HG03565 (cell line): ENCODE measurements around the gene C1QL4.
"Not testable (repeated sequence)": the region's sequence is repeated elsewhere in the genome, so short reads cannot be mapped to it uniquely, and the experiment has no call there.

Experiments used
- ATAC-seq: cut with Tn5 transposase; IDR thresholded peaks from one replicate; pipeline ENCODE4 v1.9.1; 2021; ENCODE audit warnings: mild to moderate bottlenecking, moderate library complexity; ENCODE audit not compliant: unreplicated experiment

Gene C1QL4

DNA sequence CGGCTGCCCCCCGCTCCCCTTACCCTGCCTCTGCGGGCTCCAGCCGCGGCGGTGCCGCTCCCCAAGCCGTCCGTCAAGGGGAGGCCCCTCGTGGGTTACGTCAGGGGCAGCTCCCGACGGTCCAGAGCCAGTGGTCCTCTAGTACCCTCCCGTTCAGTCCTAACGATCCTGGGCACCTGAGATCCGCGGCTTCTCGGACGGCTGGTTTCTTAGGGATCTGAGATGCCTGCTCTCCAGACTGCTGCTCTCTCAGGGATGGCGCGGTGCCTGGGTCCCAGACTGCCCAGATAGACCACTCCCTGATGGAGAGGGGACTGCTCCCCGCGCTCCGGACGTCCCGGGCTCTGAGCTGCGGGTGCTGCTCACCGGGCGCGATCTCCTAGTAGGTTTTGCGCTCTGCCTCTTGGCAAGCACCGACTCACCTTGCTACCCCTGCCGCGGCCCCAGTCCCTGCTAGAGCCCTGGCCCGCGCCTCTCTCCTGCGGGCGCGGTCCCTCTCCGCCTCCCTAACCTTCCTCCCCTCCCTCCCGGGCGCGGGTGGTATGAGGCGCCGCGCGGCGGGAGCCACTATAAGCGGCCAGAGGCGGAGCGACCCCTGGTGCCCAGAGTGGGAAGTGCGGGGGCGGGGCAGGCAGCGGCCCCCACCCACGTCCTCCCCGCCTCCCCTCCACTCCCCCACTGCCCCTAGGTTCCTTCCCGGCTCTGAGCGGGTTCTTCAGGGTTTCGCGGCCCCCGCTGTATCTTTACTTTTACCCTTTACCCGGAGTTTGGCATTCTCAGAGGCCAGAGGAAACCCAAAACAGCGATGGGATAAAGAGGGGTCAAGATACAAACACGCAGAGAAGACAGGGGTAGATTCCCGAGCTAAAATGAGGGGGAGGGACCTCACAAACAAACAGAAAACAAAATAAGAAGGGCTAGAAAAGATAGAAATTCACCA, at the start of gene C1QL4:
TSS of gene C1QL4 (minus strand) at position 544 of the 940 bp plus-strand sequence. CDS start 711 bp downstream, outside the sequence.
- ATAC-seq: peak; percentile 51

GRCh38 chr12:49380184-49380583, 43.2 kb upstream of the C1QL4 start:
- not testable (repeated sequence) for ATAC-seq

DNA sequence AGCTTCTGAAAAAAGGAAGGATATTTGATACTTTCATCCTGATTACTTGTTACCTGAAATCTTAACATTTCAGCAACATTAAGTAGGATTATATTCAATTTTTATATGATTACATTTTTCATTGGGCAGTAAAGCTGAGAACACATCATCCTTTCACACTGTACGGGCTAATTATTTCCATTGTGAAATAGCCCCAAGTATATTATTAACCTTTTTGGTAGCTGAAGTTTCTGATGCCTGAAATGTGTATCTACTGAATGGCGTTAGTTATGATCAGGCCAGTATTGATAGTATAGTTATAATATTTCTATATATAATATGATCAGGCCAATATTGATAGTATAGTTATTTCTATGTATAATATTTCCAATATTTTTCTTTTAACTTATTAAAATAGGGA, 40.4 kb upstream of the C1QL4 start:
- no peak for ATAC-seq

- no peak for ATAC-seq
Measured at GRCh38 chr12:49375406-49375805, 38.4 kb upstream of the C1QL4 start.

GRCh38 chr12:49370539-49370938, 33.6 kb upstream of the C1QL4 start:
- ATAC-seq: no peak

GRCh38 chr12:49369411-49370145, 32.6 kb upstream of the C1QL4 start:
- ATAC-seq: peak; percentile 35

DNA sequence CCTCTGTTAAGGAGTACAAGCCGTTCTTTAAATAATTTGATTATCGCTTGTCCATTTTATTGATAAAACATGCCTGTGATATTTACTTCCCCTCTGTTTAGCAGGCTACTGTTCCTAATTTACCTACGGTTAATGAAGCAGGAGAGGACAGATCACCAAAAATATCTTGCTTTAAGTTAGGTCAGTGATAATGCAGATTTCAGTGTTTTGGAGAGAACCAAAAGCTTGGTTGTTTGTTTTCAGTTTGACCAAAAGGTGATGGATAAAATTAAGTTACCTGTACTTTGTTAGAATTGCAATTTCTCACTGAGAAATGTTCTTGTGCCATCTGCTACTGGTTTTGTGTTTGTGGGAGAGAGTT, 31.2 kb upstream of the C1QL4 start:
- ATAC-seq: no peak

DNA sequence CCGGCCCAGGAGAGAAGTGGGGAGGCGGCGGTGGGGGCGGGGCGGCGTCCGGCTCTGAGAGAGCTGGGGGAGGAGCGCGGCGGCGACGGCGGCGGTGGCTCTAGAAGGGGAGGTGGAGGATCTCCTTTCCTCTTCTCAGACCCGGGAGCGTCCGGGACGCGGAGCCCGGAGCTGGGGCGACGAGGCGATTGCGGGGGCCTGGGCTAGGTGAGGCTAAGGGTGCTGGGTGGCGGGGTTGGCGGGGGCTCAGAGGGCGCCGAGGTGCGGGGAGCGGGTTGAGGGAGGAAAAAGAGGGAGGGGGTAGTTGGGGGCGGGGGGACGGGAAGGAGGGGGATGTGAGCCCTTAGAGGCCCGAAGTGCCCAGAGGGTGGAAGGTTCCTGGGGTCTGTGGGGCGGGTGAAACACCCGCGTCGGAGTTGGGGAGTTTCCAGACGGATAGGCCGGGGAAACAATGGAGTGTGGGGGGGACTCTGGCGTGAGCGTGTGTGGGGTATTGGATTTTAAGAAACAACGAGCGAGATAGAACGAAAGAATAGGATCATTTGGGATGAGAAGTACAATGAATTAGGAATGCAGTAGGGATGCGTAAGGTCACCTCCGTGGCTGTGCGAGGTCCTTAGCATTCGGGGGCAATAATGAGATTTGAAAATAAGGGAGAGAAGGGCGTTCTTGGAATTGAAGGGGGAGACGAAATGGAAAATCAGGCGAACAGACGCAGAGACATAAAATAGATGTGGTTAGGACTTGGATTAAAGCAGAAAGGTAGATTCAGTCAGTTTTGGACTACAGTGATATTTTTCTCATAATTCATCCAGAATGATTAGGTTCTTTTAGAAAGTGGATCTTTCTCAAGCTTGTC, 30.6 kb upstream of the C1QL4 start, which contains the start of gene SPATS2:
TSS of gene SPATS2 (plus strand) at position 82 of the 859 bp plus-strand sequence. CDS start 93,551 bp downstream, outside the sequence.
- no peak for ATAC-seq

DNA sequence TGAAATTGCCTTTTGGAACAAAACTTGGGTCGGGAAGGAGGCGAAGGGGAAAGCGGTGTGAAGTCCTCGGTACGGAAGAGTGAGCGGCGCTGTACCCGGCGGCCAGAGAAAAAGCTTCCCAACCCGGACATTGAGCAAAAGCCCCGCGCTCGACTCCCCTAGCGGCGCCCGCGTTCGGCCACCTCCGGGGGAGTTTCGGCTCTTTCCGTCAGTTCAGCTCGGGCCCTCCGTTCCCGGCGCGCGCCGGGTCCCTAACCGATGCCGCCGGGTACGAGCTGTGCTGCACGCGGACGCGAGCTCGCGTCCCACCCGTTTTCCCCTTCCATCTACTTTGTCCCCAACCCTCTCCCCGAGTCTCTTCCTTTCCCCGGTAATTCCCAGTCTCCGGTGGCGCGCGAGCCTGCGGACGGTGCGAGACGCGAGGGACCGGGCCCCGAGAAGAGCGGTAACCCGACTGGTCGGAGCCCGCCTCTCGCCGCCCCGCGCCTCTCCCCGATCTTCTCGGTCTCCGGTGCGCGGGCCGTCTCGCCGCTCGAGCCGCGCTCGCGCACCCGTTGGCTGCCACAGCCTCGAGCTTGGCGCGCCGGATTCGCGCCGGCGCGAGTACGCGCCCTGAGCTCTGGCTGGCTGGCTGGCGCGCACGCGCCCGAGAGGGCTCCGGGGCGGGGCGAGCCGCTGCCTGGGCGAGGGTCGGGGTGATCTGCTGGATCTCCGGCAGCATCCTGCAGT, 29.8 kb upstream of the C1QL4 start:
- peak; percentile 45 for ATAC-seq

GRCh38 chr12:49366096-49366651, 29.2 kb upstream of the C1QL4 start:
- no peak for ATAC-seq

- no peak for ATAC-seq
Measured at GRCh38 chr12:49365542-49365941, 28.6 kb upstream of the C1QL4 start.

- no peak for ATAC-seq
Measured at GRCh38 chr12:49364989-49365388, 28.0 kb upstream of the C1QL4 start.

GRCh38 chr12:49362077-49362476, 25.1 kb upstream of the C1QL4 start:
- no peak for ATAC-seq

GRCh38 chr12:49359671-49360070, 22.7 kb upstream of the C1QL4 start:
- ATAC-seq: no peak

DNA sequence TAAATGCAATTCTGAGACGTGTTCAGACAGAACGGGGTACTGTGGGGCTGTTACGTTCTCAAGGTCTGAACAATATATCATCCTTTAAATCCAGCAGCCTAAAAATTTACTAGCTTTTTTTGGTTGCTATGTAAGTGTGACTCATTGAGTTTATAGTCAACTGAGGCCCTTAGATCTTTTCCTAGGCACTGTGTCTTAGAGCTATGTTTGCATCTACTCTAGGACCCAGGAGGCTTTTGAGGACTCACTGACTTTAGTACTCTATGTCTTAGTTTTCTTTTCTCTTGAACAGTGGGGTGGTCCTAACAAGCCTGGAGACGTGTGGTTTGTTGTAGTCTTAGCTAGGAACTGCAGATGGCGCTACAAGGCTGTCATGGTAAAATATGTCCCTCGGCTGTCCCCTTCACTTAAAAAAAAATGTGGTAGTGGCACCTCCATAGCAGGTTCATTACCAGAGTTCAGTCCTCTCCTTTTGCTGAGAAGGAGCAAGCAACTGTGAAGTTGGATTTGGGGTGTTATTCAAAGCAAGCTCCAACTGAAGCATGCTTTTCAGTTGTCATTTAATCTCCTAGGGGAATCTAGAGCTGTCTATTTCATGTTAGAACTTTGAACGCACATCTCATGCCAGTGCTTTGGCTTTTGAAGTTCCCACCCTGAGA, 21.6 kb upstream of the C1QL4 start:
- no peak for ATAC-seq

GRCh38 chr12:49357103-49357678, 20.2 kb upstream of the C1QL4 start:
- ATAC-seq: no peak

DNA sequence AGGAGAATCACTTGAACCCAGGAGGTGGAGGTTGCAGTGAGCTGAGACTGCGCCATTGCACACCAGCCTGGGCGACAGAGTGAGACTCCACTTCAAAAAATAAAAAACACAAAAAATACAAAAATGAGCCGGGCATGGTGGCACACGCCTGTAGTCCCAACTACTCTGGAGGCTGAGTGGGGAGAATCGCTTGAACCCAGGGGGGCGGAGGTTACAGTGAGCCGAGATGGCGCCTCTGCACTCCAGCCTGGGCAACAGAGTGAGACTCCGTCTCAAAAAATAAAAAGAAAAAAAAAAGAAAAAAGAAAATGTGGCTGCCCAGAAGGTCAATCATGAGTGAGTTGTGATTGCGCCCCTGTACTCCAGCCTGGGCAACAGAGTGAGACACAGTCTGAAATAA, 18.9 kb upstream of the C1QL4 start:
- ATAC-seq: no peak

GRCh38 chr12:49352351-49352750, 15.4 kb upstream of the C1QL4 start:
- ATAC-seq: no peak

DNA sequence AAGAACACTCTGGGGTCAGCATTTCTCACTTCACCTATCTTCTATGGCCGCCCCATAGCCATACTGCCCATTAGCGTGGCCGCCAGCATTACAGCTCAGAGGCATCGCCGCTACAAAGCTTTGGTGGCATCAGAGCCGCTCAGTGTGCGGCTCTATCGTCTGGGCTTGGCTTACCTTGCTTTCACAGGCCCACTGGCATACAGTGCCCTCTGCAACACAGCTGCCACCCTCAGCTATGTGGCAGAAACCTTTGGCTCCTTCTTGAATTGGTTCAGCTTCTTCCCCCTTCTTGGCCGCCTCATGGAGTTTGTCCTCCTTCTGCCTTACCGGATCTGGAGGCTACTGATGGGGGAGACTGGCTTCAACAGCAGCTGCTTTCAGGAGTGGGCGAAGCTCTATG, 12.3 kb upstream of the C1QL4 start:
- no peak for ATAC-seq
